Measurements from ENCODE around the gene TAPT1.
A peak's percentile ranks its signal among the peaks of the same experiment; 100 is the strongest.
"Not testable (repeated sequence)": the region's sequence is repeated elsewhere in the genome, so short reads cannot be mapped to it uniquely, and the experiment has no call there.

The TAPT1 gene, protein sequence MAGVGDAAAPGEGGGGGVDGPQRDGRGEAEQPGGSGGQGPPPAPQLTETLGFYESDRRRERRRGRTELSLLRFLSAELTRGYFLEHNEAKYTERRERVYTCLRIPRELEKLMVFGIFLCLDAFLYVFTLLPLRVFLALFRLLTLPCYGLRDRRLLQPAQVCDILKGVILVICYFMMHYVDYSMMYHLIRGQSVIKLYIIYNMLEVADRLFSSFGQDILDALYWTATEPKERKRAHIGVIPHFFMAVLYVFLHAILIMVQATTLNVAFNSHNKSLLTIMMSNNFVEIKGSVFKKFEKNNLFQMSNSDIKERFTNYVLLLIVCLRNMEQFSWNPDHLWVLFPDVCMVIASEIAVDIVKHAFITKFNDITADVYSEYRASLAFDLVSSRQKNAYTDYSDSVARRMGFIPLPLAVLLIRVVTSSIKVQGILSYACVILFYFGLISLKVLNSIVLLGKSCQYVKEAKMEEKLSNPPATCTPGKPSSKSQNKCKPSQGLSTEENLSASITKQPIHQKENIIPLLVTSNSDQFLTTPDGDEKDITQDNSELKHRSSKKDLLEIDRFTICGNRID

DNA sequence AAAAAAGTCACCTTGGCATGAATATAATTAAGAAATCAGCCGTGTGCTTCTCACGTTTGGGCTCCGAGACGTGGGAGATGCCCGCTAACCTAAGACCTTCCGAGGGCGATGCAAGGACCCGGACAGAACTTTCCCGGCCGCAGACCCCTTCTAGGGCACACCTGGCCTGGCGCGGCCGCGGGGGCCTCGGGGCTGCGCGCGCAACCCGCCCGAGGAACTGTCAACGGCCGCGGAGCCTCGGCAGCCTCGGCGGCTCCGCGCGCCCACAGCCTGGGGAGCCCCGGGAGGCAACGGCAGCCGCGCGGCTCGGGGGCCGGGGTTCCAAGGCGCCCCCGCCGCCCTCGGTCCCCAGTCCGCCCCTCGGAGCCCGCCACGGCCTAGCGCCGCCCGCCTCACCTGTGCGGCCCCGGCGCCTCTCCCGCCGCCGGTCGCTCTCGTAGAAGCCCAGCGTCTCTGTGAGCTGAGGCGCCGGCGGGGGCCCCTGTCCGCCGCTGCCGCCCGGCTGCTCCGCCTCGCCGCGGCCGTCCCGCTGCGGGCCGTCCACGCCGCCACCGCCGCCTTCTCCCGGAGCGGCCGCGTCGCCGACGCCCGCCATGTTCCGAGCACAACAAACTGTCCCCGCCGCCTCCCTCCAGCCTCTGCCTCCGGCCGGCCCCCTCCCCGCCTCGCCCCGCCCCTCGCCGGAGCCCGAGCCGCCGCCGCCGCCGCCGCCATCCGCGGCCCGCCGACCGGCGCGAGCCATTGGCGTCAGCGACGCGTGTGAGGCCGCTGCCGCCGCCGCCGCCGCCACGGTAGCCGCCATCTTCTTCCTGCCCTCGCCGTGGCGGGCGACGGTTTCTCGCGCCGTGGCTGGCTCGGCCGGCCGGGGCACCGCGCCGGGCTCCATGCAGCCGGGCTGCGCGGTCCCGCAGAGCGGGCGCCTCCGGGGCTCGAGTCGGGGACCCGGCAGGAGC lies at the start of gene TAPT1:
Gene TAPT1, minus strand, starts transcription at position 609 of the 953 bp plus-strand sequence. Its CDS starts 14 bp downstream, at position 595.
- peak; percentile 72 for DNase-seq (ENCODE audit: low spot score)

DNA sequence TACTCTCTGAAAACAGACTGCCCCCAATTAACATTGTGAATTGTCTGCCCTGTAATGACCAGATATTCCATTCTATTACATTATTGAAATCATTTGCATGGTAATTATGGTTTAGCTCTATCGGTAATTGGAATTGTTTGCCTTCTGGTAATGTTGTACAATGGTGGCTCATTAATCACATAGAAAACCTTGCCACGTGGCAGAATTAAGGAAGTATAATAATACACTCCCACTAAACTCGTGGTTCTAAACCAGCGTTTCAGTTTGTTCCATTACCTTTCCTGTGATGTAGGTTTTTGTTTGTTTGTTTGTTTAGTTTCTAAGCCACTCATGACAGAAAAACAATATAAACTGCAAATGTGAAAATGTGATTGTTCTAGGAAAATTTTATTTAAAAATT lies 45.1 kb upstream of the TAPT1 start:
- DNase-seq (ENCODE audit: low spot score), result no peak

DNA sequence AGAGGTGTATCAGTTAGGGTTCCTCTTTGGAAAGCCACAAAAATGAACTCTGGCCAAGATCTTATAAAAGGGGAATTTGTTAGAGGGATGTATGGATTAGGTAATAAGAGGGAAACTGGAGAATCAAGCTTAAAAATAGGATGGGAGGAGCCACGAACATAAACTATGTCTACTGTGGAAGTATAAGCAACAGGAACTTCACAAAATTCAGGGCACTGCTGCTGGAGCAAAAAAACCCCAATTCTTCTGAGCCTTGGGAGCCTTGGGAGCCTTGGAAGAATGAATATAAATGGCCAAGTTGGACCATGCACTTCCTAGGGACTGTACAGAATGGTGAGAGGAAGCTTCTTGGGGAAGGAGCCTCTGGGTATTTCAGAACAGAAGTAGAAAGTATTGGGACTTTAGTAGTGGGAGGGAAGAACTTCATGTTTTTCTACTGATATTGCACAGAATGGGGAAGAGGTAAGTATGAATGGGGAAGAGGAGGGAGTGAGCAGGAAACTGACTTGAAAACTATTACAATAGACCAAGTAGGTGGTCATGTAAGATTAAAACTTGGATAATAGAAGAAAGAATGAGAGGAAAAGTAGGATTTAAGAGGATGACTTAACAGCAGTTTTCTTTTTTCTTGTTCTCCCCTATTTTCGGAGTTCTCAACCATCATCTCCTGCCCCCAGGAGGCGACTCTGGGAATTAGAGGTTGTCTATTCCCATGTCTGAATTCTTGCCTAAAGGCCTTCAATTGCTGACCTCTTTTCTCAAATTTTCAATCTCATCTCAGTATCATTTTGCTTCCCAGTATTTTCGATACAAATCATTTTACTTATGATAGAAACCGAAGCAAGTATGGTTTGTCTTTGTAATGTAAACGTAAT lies 44.4 kb upstream of the TAPT1 start:
- no peak for DNase-seq (ENCODE audit: low spot score)

DNA sequence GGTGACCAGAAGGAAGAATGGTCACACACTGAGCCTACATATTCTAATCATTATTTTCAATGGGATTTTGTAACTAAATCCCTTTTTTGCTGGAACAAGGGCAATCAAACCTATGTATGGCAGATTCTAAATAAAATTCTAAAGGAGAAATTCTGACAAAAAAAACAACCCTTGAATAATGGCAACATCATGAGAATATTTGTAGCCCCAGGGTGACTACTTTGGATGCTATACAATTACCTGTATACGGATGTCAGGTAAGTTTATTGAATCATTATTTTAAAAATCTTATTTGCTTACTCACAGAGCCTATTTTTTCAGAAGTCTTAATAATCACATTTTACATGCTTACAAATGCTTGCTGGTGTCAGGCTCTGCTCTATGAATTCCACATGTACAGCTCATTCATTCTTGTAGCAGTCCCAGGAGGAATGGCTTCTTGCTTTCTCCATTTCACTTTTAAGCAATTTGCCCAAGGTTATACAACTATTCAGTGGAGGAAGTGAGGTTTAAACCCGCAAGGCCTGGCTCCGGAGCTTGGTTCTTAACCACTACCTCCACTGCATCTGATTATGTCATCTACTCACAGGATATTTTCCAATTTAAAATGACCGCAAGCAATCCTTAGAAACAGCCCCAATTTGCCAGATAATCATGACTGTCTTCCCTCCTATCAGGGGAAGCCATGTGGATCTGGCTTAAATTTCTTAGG lies 43.6 kb upstream of the TAPT1 start:
- not testable (repeated sequence) for DNase-seq (ENCODE audit: low spot score)

DNA sequence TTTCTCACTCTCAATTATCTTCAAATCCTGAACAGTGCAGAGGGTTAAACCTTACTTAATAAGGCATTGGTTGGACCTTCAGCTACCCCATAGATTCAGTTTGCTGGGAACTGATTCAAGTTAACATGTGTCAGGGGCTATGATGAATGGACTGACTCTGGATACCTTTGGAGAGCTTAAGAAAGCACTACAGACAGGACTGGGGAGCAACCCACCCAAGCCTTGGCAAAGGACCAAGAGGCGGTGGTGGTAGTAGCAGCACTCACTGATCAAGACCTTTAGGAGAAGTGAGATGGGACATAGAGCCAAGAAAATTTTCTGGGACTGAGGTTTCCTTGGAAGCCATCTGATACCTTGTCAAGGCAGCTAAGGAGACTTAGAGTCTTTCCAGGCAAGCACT lies 43.0 kb upstream of the TAPT1 start:
- DNase-seq (ENCODE audit: low spot score), result no peak

DNA sequence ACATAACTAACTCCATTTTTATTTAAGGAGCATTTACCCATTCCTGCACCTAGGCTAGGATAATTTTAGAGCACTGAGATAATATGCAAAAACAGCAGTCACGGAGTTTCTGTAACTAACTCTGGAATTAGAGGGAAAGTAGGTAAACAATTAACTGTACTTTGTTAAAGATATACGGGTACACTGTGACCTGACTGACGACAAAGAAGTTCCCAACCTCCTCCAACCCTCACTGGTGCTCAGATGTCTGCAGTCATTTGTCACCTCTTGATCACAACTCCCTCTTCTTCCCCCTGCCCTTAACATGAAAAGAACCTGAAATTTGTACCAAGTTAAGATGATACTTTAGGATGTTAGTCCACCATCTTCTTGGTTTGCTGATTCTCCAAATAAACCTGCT lies 42.0 kb upstream of the TAPT1 start:
- DNase-seq (ENCODE audit: low spot score), result no peak

DNA sequence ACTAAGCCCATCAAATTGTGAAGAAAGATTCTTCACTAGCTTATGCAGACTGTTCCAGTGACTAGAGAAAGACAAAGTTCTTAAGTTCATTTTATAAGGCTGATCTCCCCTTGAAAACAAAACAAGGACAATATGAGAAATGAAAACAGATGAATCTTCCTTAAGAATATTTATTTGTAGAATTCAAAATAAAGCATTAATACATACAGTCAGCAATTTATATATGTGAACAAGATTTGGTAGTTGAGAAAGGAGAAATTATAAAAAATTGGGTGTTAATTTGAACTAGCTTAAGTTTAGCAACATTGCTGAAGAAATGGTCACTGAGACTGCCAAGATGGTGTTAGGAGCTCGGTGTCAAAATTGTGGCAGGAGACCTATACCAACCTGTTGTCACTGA lies 41.4 kb upstream of the TAPT1 start:
- DNase-seq (ENCODE audit: low spot score), result no peak

DNA sequence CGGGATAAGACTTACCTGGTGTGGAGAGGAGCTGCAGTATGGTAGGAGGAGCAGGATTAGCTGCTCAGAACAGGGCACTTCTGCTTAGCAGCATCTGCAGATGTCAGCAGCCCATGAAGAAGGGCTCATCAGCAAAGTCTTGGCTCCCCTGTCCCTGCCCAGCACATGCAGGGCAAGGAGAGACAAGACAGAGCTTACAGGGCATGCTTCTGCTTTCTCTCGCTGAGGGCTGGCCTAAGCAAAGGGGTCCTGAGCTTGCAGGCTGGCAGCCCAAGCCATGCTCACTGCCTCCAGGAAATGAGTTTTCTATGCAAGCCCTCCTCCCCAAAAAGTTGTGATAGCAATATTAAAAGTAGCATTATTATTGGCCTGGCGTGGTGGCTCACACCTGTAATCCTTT lies 39.5 kb upstream of the TAPT1 start:
- no peak for DNase-seq (ENCODE audit: low spot score)

DNA sequence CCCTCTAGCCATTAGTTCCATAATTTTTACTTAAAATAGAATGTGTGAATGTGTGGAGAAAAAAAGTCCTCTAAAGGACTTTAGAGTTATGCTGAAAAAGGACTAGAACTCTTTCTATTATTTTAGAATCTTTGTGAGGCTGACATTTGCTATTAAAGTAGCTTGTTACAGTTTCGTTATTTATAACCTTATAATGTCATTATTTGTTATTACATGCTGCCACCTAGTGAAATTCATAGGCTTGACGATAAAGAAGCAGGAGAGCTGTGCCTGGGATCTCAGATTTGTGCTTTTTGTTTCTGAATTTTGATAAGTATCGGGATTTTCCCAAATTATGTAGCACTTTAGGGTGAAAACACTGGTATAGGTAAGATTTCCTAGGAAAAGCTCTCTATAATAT lies 38.5 kb upstream of the TAPT1 start:
- peak; percentile 82 for DNase-seq (ENCODE audit: low spot score)

DNA sequence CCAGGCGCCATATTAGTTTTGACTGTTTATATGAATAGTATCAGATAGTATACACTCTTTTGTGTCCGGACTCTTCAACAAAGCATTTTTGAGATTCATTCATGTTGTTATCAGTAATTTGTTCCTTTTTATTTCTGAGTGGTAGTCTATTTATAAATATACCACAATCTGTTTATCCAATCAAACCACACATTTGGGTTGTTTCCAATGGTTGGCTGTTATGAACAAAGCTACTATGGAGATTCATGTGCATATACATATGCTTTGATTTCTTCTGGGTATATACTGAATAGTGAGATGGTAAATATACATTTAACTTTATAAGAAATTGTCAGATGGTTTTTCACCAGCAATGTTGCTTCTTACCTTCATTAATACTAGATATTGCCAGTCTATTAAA lies 36.8 kb upstream of the TAPT1 start:
- no peak for DNase-seq (ENCODE audit: low spot score)

DNA sequence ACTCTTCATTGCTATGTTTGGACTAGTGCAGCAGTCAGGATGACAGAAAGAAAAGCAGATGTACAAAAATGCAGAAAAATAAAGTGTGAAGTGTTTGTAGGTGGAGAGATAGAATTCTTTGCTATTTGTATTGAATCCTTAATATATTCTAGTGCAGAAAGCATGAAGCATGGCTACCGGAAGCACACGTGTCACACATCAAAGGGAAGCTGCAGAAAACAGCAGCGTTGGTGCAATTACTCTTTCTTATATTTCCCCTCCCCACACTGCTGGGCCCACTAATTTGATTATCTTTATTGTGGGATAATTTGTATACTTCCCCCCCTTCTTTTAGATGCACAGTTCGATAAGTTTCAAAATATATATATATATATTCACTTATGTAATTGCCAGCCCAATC lies 35.9 kb upstream of the TAPT1 start:
- peak; percentile 85 for DNase-seq (ENCODE audit: low spot score)

DNA sequence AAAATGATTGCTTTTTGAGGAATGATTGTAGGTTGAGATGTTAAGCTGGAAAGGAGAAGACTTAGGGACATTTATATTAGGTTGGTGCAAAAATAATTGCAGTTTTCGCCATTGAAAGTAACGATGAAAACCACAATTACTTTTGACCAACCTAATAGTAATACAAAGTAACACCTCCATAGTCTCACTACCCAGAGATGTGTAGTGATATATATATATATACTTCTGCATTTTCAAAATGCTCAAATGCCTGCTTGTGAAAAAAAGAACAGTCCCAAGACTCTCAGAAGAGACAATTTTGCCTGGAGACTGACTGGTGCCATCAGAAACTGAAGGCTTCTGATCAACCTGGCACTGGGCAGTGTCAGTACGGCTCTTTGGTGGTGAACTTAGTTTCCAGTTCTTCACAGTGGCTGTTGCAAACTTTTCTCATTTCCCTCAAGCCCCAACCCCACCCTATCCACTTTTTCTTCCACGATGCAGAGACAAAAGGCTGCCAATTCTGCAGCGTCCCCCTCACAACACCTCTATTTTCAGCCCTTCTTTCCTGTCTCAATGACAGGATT lies 35.1 kb upstream of the TAPT1 start:
- DNase-seq (ENCODE audit: low spot score), result peak; percentile 59

DNA sequence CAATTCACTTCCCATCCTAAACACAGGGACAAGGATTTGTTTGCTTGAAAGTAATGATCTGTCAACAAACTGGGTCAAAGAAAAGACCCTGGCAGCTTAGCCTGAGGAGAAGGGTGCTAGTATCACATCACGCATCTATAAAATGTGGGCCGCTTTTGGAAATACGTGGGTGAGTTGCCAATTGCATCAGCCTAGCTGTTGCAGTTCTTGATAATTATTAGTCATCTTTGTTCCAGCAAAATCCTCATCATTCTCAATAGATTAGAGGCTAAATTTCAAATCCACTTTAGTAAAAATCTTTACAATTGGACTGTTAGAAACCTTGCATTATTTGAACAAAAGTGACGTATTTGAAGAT lies 33.6 kb upstream of the TAPT1 start:
- DNase-seq (ENCODE audit: low spot score), result no peak

DNA sequence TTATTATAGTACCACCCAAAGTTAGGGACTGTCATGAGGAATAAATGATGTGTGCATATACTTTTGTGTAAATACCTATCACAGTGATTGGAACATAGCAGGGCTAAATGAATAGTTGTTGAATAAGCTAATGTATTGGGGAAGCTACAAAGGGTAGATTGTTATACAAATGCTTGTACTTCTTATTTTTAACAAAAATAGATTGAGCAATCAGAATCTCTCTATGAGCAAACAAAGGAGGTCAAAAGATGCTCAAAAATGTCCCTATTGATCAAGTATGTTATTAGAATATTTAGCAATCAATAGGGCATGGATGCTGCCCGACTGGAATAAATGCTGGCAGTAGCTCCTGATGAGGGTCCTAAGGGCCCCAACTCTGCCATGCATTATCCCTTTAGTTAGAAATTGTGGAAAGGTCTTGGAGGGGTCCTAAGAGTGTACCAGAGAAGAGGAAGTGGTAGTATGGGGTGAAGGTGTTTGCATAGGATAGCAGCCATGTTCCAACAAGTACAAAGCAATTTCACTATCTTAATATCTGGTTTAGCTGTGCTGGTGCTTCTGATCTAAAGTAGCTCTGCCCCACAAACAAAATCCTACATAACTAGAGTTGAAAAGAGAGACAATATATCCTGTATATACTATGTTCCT lies 33.1 kb upstream of the TAPT1 start:
- DNase-seq (ENCODE audit: low spot score), result no peak

DNA sequence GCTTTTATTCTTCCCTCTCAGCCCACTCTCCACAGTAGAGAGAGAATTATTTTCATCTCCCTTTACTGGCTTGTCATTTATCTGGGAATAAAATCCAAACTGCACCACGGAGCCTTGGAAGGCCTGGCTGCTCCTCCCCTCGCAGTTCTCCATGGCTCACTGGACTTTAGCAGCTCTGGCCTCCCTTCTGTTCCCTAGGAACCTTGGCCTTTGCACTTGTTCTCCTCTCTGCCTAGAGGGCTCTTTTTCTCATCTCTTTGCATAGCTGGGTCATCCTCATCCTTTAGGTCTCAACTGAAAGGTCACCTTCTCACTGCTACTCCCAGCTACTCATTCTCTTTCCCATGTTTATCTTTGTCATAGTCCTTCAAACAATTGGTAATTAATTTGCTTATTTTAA lies 31.3 kb upstream of the TAPT1 start:
- DNase-seq (ENCODE audit: low spot score), result no peak

DNA sequence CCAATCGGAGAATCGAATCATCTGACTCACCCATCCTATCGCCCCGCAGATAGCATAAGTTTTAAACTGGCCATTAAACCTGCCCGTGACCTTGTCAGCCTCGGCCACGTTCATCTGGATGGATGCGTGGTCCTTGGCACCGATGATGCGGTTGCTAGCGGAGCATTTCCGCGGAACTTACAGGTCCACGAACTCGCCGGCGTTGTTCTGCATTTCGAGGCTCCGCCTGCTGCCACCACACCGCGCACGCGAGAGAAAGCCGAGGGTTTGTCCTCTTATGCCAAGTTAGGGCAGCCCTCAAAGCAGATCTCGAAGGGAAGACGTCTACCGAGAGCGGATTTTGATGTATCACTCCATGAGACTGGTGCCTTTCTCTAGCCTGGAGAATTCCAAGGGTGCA lies 30.1 kb upstream of the TAPT1 start:
- no peak for DNase-seq (ENCODE audit: low spot score)

DNA sequence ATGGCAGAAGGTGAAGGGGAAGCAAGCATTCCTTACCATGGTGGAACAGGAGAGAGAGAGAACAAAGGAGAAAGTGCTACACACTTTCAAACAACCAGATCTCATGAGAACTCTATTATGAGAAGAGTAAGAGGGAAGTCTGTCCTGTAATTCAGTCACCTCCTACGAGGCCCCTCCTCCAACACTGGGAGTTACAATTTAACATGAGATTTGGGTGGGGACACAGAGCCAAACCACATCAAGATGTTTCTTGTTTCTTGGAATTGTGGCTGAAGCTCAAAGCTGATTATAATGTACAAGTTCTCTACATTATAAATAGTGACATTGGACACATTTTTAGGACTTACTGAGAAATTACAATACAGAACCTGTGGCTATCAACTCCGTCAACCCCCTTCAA lies 29.5 kb upstream of the TAPT1 start:
- no peak for DNase-seq (ENCODE audit: low spot score)

DNA sequence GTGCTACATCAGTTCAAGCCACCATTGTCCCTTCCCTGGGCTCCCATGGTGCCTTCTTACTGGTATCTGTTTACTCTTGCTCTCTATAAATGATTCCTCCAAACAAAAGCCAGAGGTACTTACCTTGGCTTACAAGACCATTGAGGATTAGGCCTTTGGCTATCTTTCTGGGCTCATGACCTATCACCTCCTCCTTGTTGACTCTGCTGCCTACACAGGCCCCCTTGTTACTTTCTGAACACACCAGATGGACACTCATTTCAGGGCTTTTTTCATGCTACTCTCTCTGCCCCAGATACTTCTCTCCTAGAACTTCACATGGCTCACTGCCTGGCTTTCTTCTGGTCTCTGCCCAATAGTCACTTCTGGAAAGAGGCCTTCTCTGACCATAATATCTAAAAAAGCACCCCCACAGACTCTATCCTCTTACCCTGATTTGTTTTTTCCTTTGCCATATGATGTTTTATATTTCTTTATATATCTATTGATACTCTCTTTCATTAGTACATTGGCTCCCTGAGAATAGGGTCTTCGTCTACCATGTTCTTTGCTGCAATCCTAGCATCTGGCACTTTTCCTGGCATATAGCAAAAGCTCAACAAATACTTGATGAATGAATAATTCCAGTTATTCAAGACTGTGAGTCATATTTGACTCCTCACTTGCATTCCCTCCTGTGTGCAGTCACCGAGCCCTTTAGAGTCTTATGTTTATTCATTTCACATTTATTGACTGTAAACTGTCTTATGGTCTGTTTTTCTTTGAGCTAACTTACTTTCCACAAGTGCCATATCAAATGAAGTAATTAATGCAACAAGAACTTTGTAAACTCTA lies 27.1 kb upstream of the TAPT1 start:
- DNase-seq (ENCODE audit: low spot score), result no peak

DNA sequence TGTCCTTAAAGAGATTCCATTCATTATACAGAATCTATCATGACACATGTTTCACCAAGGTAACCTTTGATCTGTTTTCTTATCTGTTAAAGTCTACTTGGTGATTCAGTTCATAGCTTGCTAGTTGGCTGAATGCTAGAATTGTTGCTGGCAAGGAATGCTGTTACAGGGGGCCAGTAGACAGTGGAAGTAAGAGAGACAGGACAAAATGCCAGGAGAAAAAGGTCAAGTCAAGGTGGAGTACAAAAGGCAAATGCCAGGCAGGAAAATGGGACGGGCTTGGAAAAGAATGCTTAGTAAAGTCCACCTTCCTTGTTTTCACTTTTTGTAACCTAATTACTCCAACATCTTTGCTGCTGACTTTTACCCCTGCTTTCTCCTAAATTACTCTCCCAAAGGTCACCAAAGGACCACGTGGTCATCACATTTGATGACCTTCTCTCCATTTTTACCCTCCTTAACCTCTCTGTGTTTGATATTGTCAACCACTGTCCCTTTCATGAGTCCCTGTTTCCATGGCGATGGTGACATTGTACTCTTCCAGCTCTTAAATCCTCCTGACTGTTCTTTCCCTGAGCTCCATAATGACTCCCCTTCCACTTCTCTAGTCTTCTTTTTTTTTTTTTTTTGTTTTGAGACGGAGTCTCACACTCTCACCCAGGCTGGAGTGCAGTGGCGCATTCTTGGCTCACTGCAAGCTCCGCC lies 24.5 kb upstream of the TAPT1 start:
- DNase-seq (ENCODE audit: low spot score), result no peak
